Heart left ventricle (tissue), 16 donors: ENCODE results near the gene CUL7. TPM values are rescaled to one million over a fixed set of nuclear protein-coding genes. Genes with fewer than 3 reads are reported as not detected.

Experiments used
- ATAC-seq, 4 donors: fragments of 200-7000 bp; cut with Tn5 transposase; one replicate each; pipeline ENCODE4 v1.9.1; 2020 to 2022; ENCODE audit warnings: moderate library complexity in 4 of 4, mild to moderate bottlenecking in 3 of 4, moderate number of reproducible peaks in 1 of 4
- DNase-seq, 5 donors: peaks; one replicate each; pipeline ENCODE4 v3.0.0-alpha.2; 2020
- H3K27ac ChIP-seq, 12 donors: fragments of 200-600 bp; sonication (generic) in 4 of 12; one replicate each; pipeline versions ENCODE4 v1.5.0 to v1.8.0; 2016 to 2022; ENCODE audit warnings: mild to moderate bottlenecking in 2 of 12
- H3K27me3 ChIP-seq, 9 donors: fragments of 200-600 bp; sonication (generic) in 2 of 9; one replicate each; pipeline versions ENCODE4 v1.5.1 to v1.8.0; 2016 to 2022; ENCODE audit warnings: mild to moderate bottlenecking in 3 of 9
- H3K36me3 ChIP-seq, 9 donors: fragments of 200-600 bp; sonication (generic) in 2 of 9; one replicate each; pipeline versions ENCODE4 v1.5.0 to v1.8.0; 2018 to 2022; ENCODE audit warnings: mild to moderate bottlenecking in 2 of 9
- H3K4me1 ChIP-seq, 12 donors: fragments of 200-600 bp; sonication (generic) in 4 of 12; one replicate each; pipeline versions ENCODE4 v1.5.0 to v1.8.0; 2016 to 2022; ENCODE audit warnings: mild to moderate bottlenecking in 3 of 12
- H3K4me3 ChIP-seq, 12 donors: fragments of 200-600 bp; sonication (generic) in 4 of 12; one replicate each; pipeline versions ENCODE4 v1.5.0 to v1.8.0; 2017 to 2022; ENCODE audit warnings: mild to moderate bottlenecking in 9 of 12, moderate library complexity in 4 of 12
- H3K9me3 ChIP-seq, 12 donors: fragments of 200-600 bp; sonication (generic) in 4 of 12; one replicate each; pipeline versions ENCODE4 v1.5.0 to v1.8.0; 2016 to 2022; ENCODE audit warnings: mild to moderate bottlenecking in 1 of 12
- POLR2A ChIP-seq, 2 donors: fragments of 450-650 bp; IDR thresholded peaks; one replicate each; pipeline ENCODE4 v1.6.1; 2017; ENCODE audit warnings: antibody characterized with exemption in 2 of 2, mild to moderate bottlenecking in 2 of 2, moderate library complexity in 2 of 2
- WGBS, 4 donors: extraction: QIAGEN DNeasy Blood & Tissue Kit in 2 of 4; methylation state at CpG; one replicate each; pipeline versions ENCODE4 v1.1.5 to v1.1.7; 2013 to 2018; 5-methylcytosine and 5-hydroxymethylcytosine counted together
- intact Hi-C, 10 donors: fragments of 100-400 bp; cut with DNase I; formaldehyde crosslinking; loops; one replicate each; pipeline versions ENCODE4 v1.11.1 to v1.14.2; 2022
- polyA plus RNA-seq, 2 donors: library from polyadenylated mRNA; stranded (reverse); fragments of 200-250 nt; gene quantifications; one replicate each; pipeline ENCODE4 v1.2.3, GENCODE V29; 2013
- total RNA-seq, 9 donors: library from RNA; depleted of rRNA in 2 of 9; stranded (reverse); fragments of >200 nt in 2 of 9; fragmentation: NEBNext Ultra II Directional in 3 of 9; extraction: Animal tissue kit (Norgen Biotek cat#: 25700) in 3 of 9; gene quantifications; one replicate each; pipeline versions ENCODE4 v1.1.0 to v1.2.4, GENCODE V29; 2016 to 2023
- TF ChIP-seq, protein P1 (sequence below), 12 donors: fragments of 200-600 bp; sonication (generic) in 4 of 12; IDR thresholded peaks; one replicate each; pipeline versions ENCODE4 v1.5.0 to v1.8.0; 2018 to 2022; ENCODE audit warnings: antibody characterized with exemption in 12 of 12, mild to moderate bottlenecking in 5 of 12
- donor health status: ischemic (EF 13 %, LVEDD 7.1; RV severe dilation, severe dysfunction).
- donor health status: healthy with polysubstance abuse.
- donor health status: DM: no; HTN: yes; CAD: no.
- donor health status: DM: no; HTN: no; CAD: no.
- donor health status: ischemic (EF 25% LVEDD 6.9; RV normal size, moderate dysfunction).
- donor health status: ischemic (EF 25% LVEDD 5.7; RV mildly dilated, moderate dysfunction).
- donor health status: healthy.
- donor health status: DM: yes; HTN: yes; CAD: no.
- donor health status: ischemic (EF 35%, LVEDD 5.7; RV mildly dilated, moderate dysfunction).
- donor health status: nonischemic (EF 11% LVEDD 7.7; RV severe dilation, severe dysfunction).
- donor health status: DM: yes; HTN: yes; CAD: no.
- donor health status: PGD.
- donor health status: ischemic (EF 29% LVEDD 5.4; RV normal size, mild dysfunction).
- donor health status: nonischemic (EF 23%, LVEDD 6.1; RV moderate dilation, normal function).

CUL7 gene
- total and polyA plus RNA-seq, 11 donors: 3.5 to 13.2 (median 7.9) TPM

DNA sequence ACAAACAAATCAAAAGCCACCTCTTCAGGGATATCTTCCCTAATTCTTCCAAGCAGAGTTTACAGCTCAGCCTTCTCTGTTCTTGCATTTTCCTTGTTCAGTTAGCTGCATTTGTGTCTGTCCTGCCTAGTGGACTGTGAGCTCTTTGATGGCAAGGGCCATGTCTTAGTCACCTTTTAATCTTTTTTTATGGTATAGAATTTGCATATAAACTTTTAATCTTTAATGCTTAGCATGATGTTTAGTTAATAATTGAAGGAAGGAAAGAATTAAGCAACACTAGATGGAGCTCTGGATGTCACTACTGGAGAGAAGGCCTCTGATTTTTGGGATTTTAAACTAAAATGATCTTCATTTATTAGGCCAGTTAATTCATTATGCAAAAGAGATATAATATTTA lies 57.1 kb downstream of the CUL7 start:
- intact Hi-C loops: no loop called here
- no peaks in the 10 kb centered on the region for H3K9me3 ChIP-seq
- peaks cover 0 to 23% (median 4%) of the 10 kb centered on the region in 9 donors for H3K36me3 ChIP-seq
- H3K27ac ChIP-seq: no peak overlapping the region
- H3K27me3 ChIP-seq: no peaks in the 10 kb centered on the region
- no peak overlapping the region for H3K4me3 ChIP-seq
- no peak for DNase-seq
- ATAC-seq: no peak
- H3K4me1 ChIP-seq: no peaks in the 10 kb centered on the region
- TF ChIP-seq POLR2A (IDR thresholded peaks at IDR 0.05): no peak
- TF ChIP-seq, protein P1, sequence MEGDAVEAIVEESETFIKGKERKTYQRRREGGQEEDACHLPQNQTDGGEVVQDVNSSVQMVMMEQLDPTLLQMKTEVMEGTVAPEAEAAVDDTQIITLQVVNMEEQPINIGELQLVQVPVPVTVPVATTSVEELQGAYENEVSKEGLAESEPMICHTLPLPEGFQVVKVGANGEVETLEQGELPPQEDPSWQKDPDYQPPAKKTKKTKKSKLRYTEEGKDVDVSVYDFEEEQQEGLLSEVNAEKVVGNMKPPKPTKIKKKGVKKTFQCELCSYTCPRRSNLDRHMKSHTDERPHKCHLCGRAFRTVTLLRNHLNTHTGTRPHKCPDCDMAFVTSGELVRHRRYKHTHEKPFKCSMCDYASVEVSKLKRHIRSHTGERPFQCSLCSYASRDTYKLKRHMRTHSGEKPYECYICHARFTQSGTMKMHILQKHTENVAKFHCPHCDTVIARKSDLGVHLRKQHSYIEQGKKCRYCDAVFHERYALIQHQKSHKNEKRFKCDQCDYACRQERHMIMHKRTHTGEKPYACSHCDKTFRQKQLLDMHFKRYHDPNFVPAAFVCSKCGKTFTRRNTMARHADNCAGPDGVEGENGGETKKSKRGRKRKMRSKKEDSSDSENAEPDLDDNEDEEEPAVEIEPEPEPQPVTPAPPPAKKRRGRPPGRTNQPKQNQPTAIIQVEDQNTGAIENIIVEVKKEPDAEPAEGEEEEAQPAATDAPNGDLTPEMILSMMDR (IDR thresholded peaks at IDR 0.05): peak in 1 of 12 donors; percentile 9

DNA sequence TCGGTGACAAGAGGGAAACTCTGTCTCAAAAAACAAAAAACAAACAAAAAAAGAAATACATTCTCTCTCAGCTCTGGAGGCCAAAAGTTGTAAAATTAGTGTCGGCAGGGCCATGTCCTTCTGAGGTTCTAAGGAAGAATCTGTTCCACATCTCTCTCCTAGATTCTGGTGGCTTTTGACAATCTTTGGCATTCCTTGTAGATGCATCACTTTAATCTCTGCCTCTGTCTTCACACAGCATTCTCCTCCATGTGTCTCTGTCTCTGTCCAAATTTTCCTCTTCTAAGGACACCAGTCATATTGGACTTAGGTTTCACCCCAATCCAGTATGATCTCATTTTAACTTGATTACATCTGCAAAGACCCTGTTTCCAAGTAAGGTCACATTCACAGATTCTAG lies 60.2 kb downstream of the CUL7 start:
- no peak for TF ChIP-seq POLR2A (IDR thresholded peaks at IDR 0.05)
- TF ChIP-seq, protein P1 (IDR thresholded peaks at IDR 0.05): no peak
- 91 to 98% (median 96%) methylated on average over 2 of the region's 2 CpGs for WGBS, 4 donors

DNA sequence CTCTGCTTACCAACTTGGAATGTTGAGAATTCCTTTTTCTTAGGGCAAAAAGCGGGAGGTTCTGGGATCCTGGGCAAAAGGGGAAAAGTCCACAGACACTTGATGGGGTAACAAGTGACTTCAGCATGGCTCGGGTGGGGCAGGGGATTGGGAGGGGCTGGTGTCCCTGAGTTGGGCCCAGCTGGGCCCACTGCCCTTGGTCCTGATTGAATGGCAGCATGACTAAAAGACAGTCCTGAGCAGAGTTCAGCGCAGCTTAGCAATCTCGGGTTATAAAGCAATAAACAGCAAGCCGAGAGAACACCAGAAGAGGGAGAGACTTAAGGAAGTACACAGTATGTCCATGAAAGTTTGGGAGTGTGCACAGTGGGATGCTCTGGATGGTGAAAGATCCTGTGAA lies 63.7 kb downstream of the CUL7 start:
- Histone ChIP-seq H3K4me1 (peaks cover 3 to 42% (median 33%) of the 10 kb centered on the region in 12 donors), H3K9me3 (no peaks in the 10 kb centered on the region), H3K4me3 (no peak overlapping the region), H3K36me3 (peaks cover 0 to 49% (median 32%) of the 10 kb centered on the region in 9 donors), H3K27ac (no peak overlapping the region), H3K27me3 (no peaks in the 10 kb centered on the region)
- WGBS, 4 donors: 91 to 94% (median 92%) methylated on average over 5 of the region's 5 CpGs
- ATAC-seq: no peak
- DNase-seq: peak in 1 of 5 donors; percentile 10
- intact Hi-C loops: loop anchor here in 1 of 10 donors (10.0 kb wide), 1 partner anchor 85 kb away; no protein-coding TSS in a partner anchor
- no peak for TF ChIP-seq POLR2A (IDR thresholded peaks at IDR 0.05)
- TF ChIP-seq, protein P1 (IDR thresholded peaks at IDR 0.05): no peak

More for the DNA sequence above, 60.2 kb downstream of the CUL7 start:
- DNase-seq (no peak), ATAC-seq (no peak)
- no peak overlapping the region for H3K4me3 ChIP-seq
- H3K27me3 ChIP-seq: no peaks in the 10 kb centered on the region
- intact Hi-C loops: no loop called here
- H3K27ac ChIP-seq: no peak overlapping the region
- H3K9me3 ChIP-seq: no peaks in the 10 kb centered on the region
- peaks cover 0 to 51% (median 29%) of the 10 kb centered on the region in 9 donors for H3K36me3 ChIP-seq
- H3K4me1 ChIP-seq: peaks cover 0 to 6% (median 4%) of the 10 kb centered on the region in 12 donors

DNA sequence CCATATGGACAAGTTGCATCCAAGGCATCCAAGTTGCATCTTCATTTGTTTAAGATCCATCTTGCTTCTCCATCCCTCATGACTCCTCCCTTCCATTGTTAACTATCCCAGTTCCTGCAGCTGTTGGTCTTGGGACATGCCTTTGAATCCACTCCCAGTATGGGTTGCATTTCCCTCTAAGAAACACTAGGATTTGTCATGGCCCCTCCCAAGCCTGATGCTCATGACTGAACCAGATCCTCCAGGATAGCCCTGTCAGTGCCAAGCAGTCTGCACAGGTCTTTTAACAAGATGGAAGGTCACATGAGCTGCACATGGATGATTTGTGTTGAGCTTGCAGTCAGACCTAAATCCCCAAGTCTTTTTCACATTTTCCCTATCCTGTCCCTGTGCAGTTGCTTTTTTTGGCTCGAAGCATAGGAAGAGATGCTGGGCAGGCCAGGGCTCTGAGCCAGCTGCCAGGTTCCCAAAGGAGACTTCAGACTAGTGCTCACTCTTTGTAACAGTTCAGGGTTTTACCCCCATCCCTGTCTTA lies 65.1 kb downstream of the CUL7 start:
- intact Hi-C loops: loop anchor here in 1 of 10 donors (10.0 kb wide), 1 partner anchor 84 kb away; no protein-coding TSS in a partner anchor
- no peaks in the 10 kb centered on the region for H3K27me3 ChIP-seq
- TF ChIP-seq, protein P1 (IDR thresholded peaks at IDR 0.05): no peak
- TF ChIP-seq POLR2A (IDR thresholded peaks at IDR 0.05): no peak
- ATAC-seq (no peak), DNase-seq (peak in 1 of 5 donors; percentile 17)
- H3K36me3 ChIP-seq: peaks cover 0 to 42% (median 29%) of the 10 kb centered on the region in 9 donors
- peaks cover 3 to 47% (median 37%) of the 10 kb centered on the region in 12 donors for H3K4me1 ChIP-seq
- no peaks in the 10 kb centered on the region for H3K9me3 ChIP-seq
- no peak overlapping the region for H3K27ac ChIP-seq
- 7 to 19% (median 12%) methylated on average over 1 of the region's 1 CpG for WGBS, 4 donors
- no peak overlapping the region for H3K4me3 ChIP-seq

Other genes with a start within 250 kb of the CUL7 start
- 10 to 100 TPM; 39.8 to 71.1 (median 49.2) TPM for gene RPL7L1, start 174.2 kb downstream of the CUL7 start, total RNA-seq
- 10 to 100 TPM; 25.8 to 95.7 TPM for gene RPL7L1, start 174.2 kb downstream of the CUL7 start, polyA plus RNA-seq
- gene PTCRA, start 137.8 kb downstream of the CUL7 start, total RNA-seq: 1 to 10 TPM in 1 of 9 donors, not detected in 8; 1.7 TPM
- not detected for gene PTCRA, start 137.8 kb downstream of the CUL7 start, polyA plus RNA-seq
- 10 to 100 TPM; 14.7 to 44.0 (median 20.6) TPM for gene CNPY3, start 124.4 kb downstream of the CUL7 start, total RNA-seq
- 10 to 100 TPM; 13.8 to 35.7 TPM for gene CNPY3, start 124.4 kb downstream of the CUL7 start, polyA plus RNA-seq
- gene GNMT, start 93.1 kb downstream of the CUL7 start, total RNA-seq: 10 to 100 TPM in 2 of 9 donors, 1 to 10 TPM in 3, under 1 TPM in 4; 0.36 to 32.0 (median 1.1) TPM
- 1 to 10 TPM; 1.9 to 7.1 TPM for gene GNMT, start 93.1 kb downstream of the CUL7 start, polyA plus RNA-seq
- gene PEX6, start 74.7 kb downstream of the CUL7 start, total RNA-seq: 10 to 100 TPM; 11.2 to 27.3 (median 19.6) TPM
- 10 to 100 TPM; 10.3 to 14.6 TPM for gene PEX6, start 74.7 kb downstream of the CUL7 start, polyA plus RNA-seq
- 10 to 100 TPM; 30.9 to 51.3 (median 35.1) TPM for gene PPP2R5D, start 69.3 kb downstream of the CUL7 start, total RNA-seq
- 10 to 100 TPM; 21.4 to 50.2 TPM for gene PPP2R5D, start 69.3 kb downstream of the CUL7 start, polyA plus RNA-seq
- gene MEA1, start 39.9 kb downstream of the CUL7 start, total RNA-seq: 10 to 100 TPM; 24.5 to 46.2 (median 32.1) TPM
- 10 to 100 TPM; 49.7 to 56.7 TPM for gene MEA1, start 39.9 kb downstream of the CUL7 start, polyA plus RNA-seq
- 100 to 1,000 TPM in 5 of 9 donors, 10 to 100 TPM in 4; 79.4 to 180 (median 102) TPM for gene KLHDC3, start 39.6 kb downstream of the CUL7 start, total RNA-seq
- 100 to 1,000 TPM; 112 to 147 TPM for gene KLHDC3, start 39.6 kb downstream of the CUL7 start, polyA plus RNA-seq
- gene RRP36, start 32.2 kb downstream of the CUL7 start, total RNA-seq: 10 to 100 TPM; 22.7 to 36.5 (median 32.3) TPM
- gene RRP36, start 32.2 kb downstream of the CUL7 start, polyA plus RNA-seq: 10 to 100 TPM; 18.7 to 53.4 TPM
- 10 to 100 TPM; 54.0 to 98.5 (median 83.1) TPM for gene MRPL2, start 5.6 kb upstream of the CUL7 start, total RNA-seq
- 100 to 1,000 TPM; 119 to 142 TPM for gene MRPL2, start 5.6 kb upstream of the CUL7 start, polyA plus RNA-seq
- 10 to 100 TPM; 18.8 to 35.4 (median 26.9) TPM for gene KLC4, start 5.8 kb upstream of the CUL7 start, total RNA-seq
- gene KLC4, start 5.8 kb upstream of the CUL7 start, polyA plus RNA-seq: 10 to 100 TPM; 23.5 to 30.0 TPM
- 10 to 100 TPM in 1 of 9 donors, 1 to 10 TPM in 8; 1.4 to 10.4 (median 1.9) TPM for gene PTK7, start 22.5 kb upstream of the CUL7 start, total RNA-seq
- 1 to 10 TPM; 1.8 to 4.8 TPM for gene PTK7, start 22.5 kb upstream of the CUL7 start, polyA plus RNA-seq
- gene SRF, start 117.4 kb upstream of the CUL7 start, total RNA-seq: 10 to 100 TPM; 49.8 to 94.4 (median 73.3) TPM
- gene SRF, start 117.4 kb upstream of the CUL7 start, polyA plus RNA-seq: 10 to 100 TPM; 43.5 to 90.6 TPM
- gene CUL9, start 128.3 kb upstream of the CUL7 start, total RNA-seq: 10 to 100 TPM in 8 of 9 donors, 1 to 10 TPM in 1; 6.5 to 22.3 (median 12.5) TPM
- 10 to 100 TPM in 1 of 2 donors, 1 to 10 TPM in 1; 7.5 to 17.0 TPM for gene CUL9, start 128.3 kb upstream of the CUL7 start, polyA plus RNA-seq
- gene DNPH1, start 175.6 kb upstream of the CUL7 start, total RNA-seq: 10 to 100 TPM; 18.9 to 63.7 (median 25.7) TPM
- 10 to 100 TPM; 37.9 to 45.5 TPM for gene DNPH1, start 175.6 kb upstream of the CUL7 start, polyA plus RNA-seq
- gene TTBK1, start 189.6 kb upstream of the CUL7 start, total RNA-seq: under 1 TPM; 0.04 to 0.52 (median 0.29) TPM
- under 1 TPM; 0.07 to 0.23 TPM for gene TTBK1, start 189.6 kb upstream of the CUL7 start, polyA plus RNA-seq
- gene SLC22A7, start 244.4 kb upstream of the CUL7 start, total RNA-seq: under 1 TPM in 4 of 9 donors, not detected in 5; 0.12 to 0.32 (median 0.14) TPM
- under 1 TPM in 1 of 2 donors, not detected in 1; 0.23 TPM for gene SLC22A7, start 244.4 kb upstream of the CUL7 start, polyA plus RNA-seq